HL-60/S4 treated with retinoic acid at 250 ng/mL for 4 days and 3 days (cell line): ENCODE results near the gene RHOT2.

Experiments used
- in situ Hi-C: fragments of 300-500 bp; cut with MboI; formaldehyde crosslinking; loops from 2 replicates; pipeline ENCODE4 v1.7.0; 2022; ENCODE audit warnings: low sequenced_read_pairs

Gene RHOT2

DNA sequence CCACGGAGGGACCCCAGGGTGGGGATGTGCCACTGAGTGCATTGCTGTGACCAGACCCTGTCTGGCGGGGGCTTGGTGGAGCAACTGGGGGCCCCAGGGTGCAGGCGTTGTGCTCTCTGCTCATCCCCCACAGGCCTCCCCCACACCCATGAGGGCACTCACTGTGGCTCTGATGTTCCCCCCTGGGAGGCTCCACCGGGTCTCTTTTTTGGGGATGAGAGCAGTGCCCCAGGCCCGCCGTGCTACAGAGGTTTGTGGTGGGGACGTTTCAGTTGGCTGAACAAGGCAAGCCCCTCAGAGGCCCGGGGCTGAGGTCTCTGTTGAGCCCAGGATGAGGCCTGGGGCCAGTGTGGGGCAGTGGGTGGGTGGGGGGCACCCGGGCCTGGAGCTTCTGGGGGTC is 55.8 kb downstream of the RHOT2 start:
- in situ Hi-C loops = loop anchor here (25.0 kb wide), 1 partner anchor 339 kb away; the partner anchor contains the start of gene SSTR5
